MM.1S (cell line): ENCODE results near the gene FRYL.

Experiments
- DNase-seq: peaks from one replicate; pipeline ENCODE4 v3.0.0-alpha.2; 2015
- H2AFZ ChIP-seq: fragments of 300-600 bp; sonication (generic); 2 replicates; pipeline ENCODE4 v1.6.0; 2016; ENCODE audit warnings: antibody characterized with exemption, low read length
- H3F3A ChIP-seq: fragments of 300-600 bp; sonication (generic); 2 replicates; pipeline ENCODE4 v1.6.1; 2016; ENCODE audit warnings: mild to moderate bottlenecking, antibody characterized with exemption, low read length, moderate library complexity, mixed read lengths; ENCODE audit not compliant: insufficient read depth
- H3K27ac ChIP-seq: fragments of 300-600 bp; sonication (generic); 2 replicates; pipeline ENCODE4 v1.5.1; 2016; ENCODE audit warnings: mild to moderate bottlenecking, low read length
- H3K27me3 ChIP-seq: fragments of 300-600 bp; sonication (generic); replicated peaks from 2 replicates; pipeline ENCODE4 v1.6.0; 2016; ENCODE audit warnings: low read length; ENCODE audit not compliant: insufficient read depth
- H3K36me3 ChIP-seq: fragments of 300-600 bp; sonication (generic); replicated peaks from 2 replicates; pipeline ENCODE4 v1.6.1; 2016; ENCODE audit warnings: mild to moderate bottlenecking, low read length, mixed read lengths; ENCODE audit not compliant: insufficient read depth
- H3K4me1 ChIP-seq: fragments of 300-600 bp; sonication (generic); 2 replicates; pipeline ENCODE4 v1.6.1; 2016; ENCODE audit warnings: low read length, mixed read lengths
- H3K4me2 ChIP-seq: fragments of 300-600 bp; sonication (generic); 2 replicates; pipeline ENCODE4 v1.6.0; 2016; ENCODE audit warnings: low read depth, low read length
- H3K4me3 ChIP-seq: fragments of 300-600 bp; sonication (generic); 2 replicates; pipeline ENCODE4 v1.5.1; 2016; ENCODE audit warnings: low read length, mixed read lengths
- H3K79me2 ChIP-seq: fragments of 300-600 bp; sonication (generic); 2 replicates; pipeline ENCODE4 v1.6.1; 2016; ENCODE audit warnings: mixed run types, low read length, mixed read lengths
- H3K9ac ChIP-seq: fragments of 300-600 bp; sonication (generic); 2 replicates; pipeline ENCODE4 v1.6.1; 2016; ENCODE audit warnings: low read length, mixed read lengths
- H3K9me2 ChIP-seq: fragments of 300-600 bp; sonication (generic); replicated peaks from 2 replicates; pipeline ENCODE4 v1.6.1; 2016; ENCODE audit warnings: mild to moderate bottlenecking, low read length, mixed read lengths; ENCODE audit not compliant: insufficient read depth
- H3K9me3 ChIP-seq: fragments of 300-600 bp; sonication (generic); replicated peaks from 2 replicates; pipeline ENCODE4 v1.6.1; 2016; ENCODE audit warnings: mild to moderate bottlenecking, low read length, mixed read lengths; ENCODE audit not compliant: insufficient read depth
- H4K20me1 ChIP-seq: fragments of 300-600 bp; sonication (generic); 2 replicates; pipeline ENCODE4 v1.6.1; 2016; ENCODE audit warnings: mild to moderate bottlenecking, low read length, moderate library complexity, mixed read lengths; ENCODE audit not compliant: insufficient read depth
- CTCF ChIP-seq: fragments of 300-600 bp; sonication (generic); IDR thresholded peaks from 2 replicates; pipeline ENCODE4 v1.5.1; 2016; ENCODE audit warnings: antibody characterized with exemption, low read length, mixed read lengths
- EZH2 ChIP-seq: fragments of 300-600 bp; sonication (generic); optimal IDR thresholded peaks from 2 replicates; pipeline ENCODE3; 2017; ENCODE audit warnings: low read depth, mild to moderate bottlenecking, antibody characterized with exemption, low read length, mixed read lengths
- EZH2phosphoT487 ChIP-seq: fragments of 300-600 bp; sonication (generic); IDR thresholded peaks from 2 replicates; pipeline ENCODE4 v1.6.1; 2018; ENCODE audit warnings: antibody characterized with exemption, low read length

FRYL gene

GRCh38 chr4:48755281-48755680 is 24.8 kb downstream of the FRYL start:
- Histone ChIP-seq H3K9me2 (no peaks in the 10 kb centered on the region), H2AFZ (no peak overlapping the region), H3K9me3 (no peaks in the 10 kb centered on the region), H3K79me2 (peaks cover 84% of the 10 kb centered on the region), H3K36me3 (no peaks in the 10 kb centered on the region), H3F3A (no peaks in the 10 kb centered on the region), H3K9ac (no peak overlapping the region), H4K20me1 (no peaks in the 10 kb centered on the region), H3K4me1 (no peaks in the 10 kb centered on the region), H3K27ac (no peak overlapping the region), H3K27me3 (no peaks in the 10 kb centered on the region), H3K4me2 (no peak overlapping the region), H3K4me3 (no peak overlapping the region)
- no peak for DNase-seq
- TF ChIP-seq CTCF (no peak), EZH2 (no peak), EZH2phosphoT487 (no peak)

GRCh38 chr4:48753159-48753558 is 26.9 kb downstream of the FRYL start:
- Histone ChIP-seq H3F3A (no peaks in the 10 kb centered on the region), H3K79me2 (peaks cover 89% of the 10 kb centered on the region), H3K4me2 (no peak overlapping the region), H3K9ac (no peak overlapping the region), H3K27ac (no peak overlapping the region), H3K9me2 (no peaks in the 10 kb centered on the region), H3K36me3 (no peaks in the 10 kb centered on the region), H2AFZ (no peak overlapping the region), H3K27me3 (no peaks in the 10 kb centered on the region), H3K4me1 (no peaks in the 10 kb centered on the region), H4K20me1 (no peaks in the 10 kb centered on the region), H3K4me3 (no peak overlapping the region), H3K9me3 (no peaks in the 10 kb centered on the region)
- DNase-seq = no peak
- TF ChIP-seq EZH2phosphoT487 = no peak
- TF ChIP-seq CTCF = no peak
- TF ChIP-seq EZH2 = no peak

- Histone ChIP-seq H3K9me2 (no peaks in the 10 kb centered on the region), H3K79me2 (peaks cover 93% of the 10 kb centered on the region), H3K4me2 (no peak overlapping the region), H4K20me1 (no peaks in the 10 kb centered on the region), H3F3A (no peaks in the 10 kb centered on the region), H3K4me3 (no peak overlapping the region), H3K36me3 (no peaks in the 10 kb centered on the region), H3K27ac (no peak overlapping the region), H3K4me1 (no peaks in the 10 kb centered on the region), H3K9ac (no peak overlapping the region), H3K9me3 (no peaks in the 10 kb centered on the region), H3K27me3 (no peaks in the 10 kb centered on the region), H2AFZ (no peak overlapping the region)
- DNase-seq = no peak
- TF ChIP-seq EZH2 (no peak), CTCF (no peak), EZH2phosphoT487 (no peak)
Observed at GRCh38 chr4:48752726-48753125, 27.4 kb downstream of the FRYL start.
